AG04450 (cell line): ENCODE results near the gene ENPP6. TPM values are rescaled to one million over a fixed set of nuclear protein-coding genes. Genes with fewer than 3 reads are reported as not detected.

Source experiments
- CTCF ChIA-PET: fragments of 300-600, 350-600 bp; formaldehyde crosslinking; extraction: SDS; loops from one replicate; lab custom pipeline; 2022; ENCODE audit warnings: antibody characterized with exemption, inconsistent platforms; lab: Charles Lee
- POLR2A ChIA-PET: fragments of 350-600 bp; formaldehyde crosslinking; extraction: SDS; loops from one replicate; lab custom pipeline; 2021; ENCODE audit warnings: antibody characterized with exemption, inconsistent platforms; lab: Yijun Ruan, JAX
- DNase-seq: peaks from one replicate; pipeline ENCODE4 v3.0.0-alpha.2; 2011; ENCODE audit warnings: low read depth, low spot score
- H3K27ac ChIP-seq: one replicate; pipeline ENCODE4 v1.5.1; 2012; ENCODE audit warnings: low read depth, low read length, control low read depth
- H3K27me3 ChIP-seq: one replicate; pipeline ENCODE4 v1.6.0; 2012; ENCODE audit warnings: low read length; ENCODE audit not compliant: control insufficient read depth, insufficient read depth
- H3K4me3 ChIP-seq: 2 replicates; pipeline ENCODE4 v1.5.1; 2011; ENCODE audit warnings: mild to moderate bottlenecking, low read depth, low read length, control low read depth
- H3K9me3 ChIP-seq: 2 replicates; pipeline ENCODE4 v1.5.1; 2012; ENCODE audit warnings: low read length; ENCODE audit not compliant: control insufficient read depth, insufficient read depth
- polyA plus RNA-seq: library from polyadenylated mRNA; depleted of rRNA; stranded (reverse); fragments of >200 nt; gene quantifications from 2 replicates; pipeline ENCODE4 v1.2.3, GENCODE V29; 2011
- TF ChIP-seq, protein P1 (sequence below): IDR thresholded peaks from 2 replicates; pipeline ENCODE4 v1.5.1; 2011; ENCODE audit warnings: low read depth, low read length, control low read depth, inconsistent platforms

ENPP6 gene
- polyA plus RNA-seq, 1 experiment = 0.05 TPM

GRCh38 chr4:184096561-184097240, 121.0 kb downstream of the ENPP6 start:
- POLR2A ChIA-PET = interaction anchor here (0.8 kb wide), 1 partner anchor 107 kb away, joined by 3 read pairs; no protein-coding TSS in a partner anchor
- Histone ChIP-seq H3K27ac (no peak overlapping the region), H3K27me3 (no peaks in the 10 kb centered on the region), H3K9me3 (peaks cover 6% of the 10 kb centered on the region; the same call in 1 of the 2 replicates), H3K4me3 (peak overlapping the region; percentile 45)
- CTCF ChIA-PET = interaction anchor here (0.9 kb wide), 1 partner anchor 113 kb away, joined by 3 read pairs; no protein-coding TSS in a partner anchor
- TF ChIP-seq, protein P1, sequence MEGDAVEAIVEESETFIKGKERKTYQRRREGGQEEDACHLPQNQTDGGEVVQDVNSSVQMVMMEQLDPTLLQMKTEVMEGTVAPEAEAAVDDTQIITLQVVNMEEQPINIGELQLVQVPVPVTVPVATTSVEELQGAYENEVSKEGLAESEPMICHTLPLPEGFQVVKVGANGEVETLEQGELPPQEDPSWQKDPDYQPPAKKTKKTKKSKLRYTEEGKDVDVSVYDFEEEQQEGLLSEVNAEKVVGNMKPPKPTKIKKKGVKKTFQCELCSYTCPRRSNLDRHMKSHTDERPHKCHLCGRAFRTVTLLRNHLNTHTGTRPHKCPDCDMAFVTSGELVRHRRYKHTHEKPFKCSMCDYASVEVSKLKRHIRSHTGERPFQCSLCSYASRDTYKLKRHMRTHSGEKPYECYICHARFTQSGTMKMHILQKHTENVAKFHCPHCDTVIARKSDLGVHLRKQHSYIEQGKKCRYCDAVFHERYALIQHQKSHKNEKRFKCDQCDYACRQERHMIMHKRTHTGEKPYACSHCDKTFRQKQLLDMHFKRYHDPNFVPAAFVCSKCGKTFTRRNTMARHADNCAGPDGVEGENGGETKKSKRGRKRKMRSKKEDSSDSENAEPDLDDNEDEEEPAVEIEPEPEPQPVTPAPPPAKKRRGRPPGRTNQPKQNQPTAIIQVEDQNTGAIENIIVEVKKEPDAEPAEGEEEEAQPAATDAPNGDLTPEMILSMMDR = no peak
- DNase-seq = no peak

- TF ChIP-seq, protein P1 = no peak
- DNase-seq = no peak
- Histone ChIP-seq H3K27ac (no peak overlapping the region), H3K4me3 (no peak overlapping the region), H3K9me3 (peaks cover 6% of the 10 kb centered on the region; the same call in 1 of the 2 replicates), H3K27me3 (no peaks in the 10 kb centered on the region)
- ChIA-PET POLR2A (no interaction called here), CTCF (no interaction called here)
Measured at GRCh38 chr4:184094532-184095159, 123.0 kb downstream of the ENPP6 start.

- CTCF ChIA-PET = no interaction called here
- Histone ChIP-seq H3K4me3 (no peak overlapping the region), H3K27ac (no peak overlapping the region), H3K9me3 (no peaks in the 10 kb centered on the region), H3K27me3 (no peaks in the 10 kb centered on the region)
- TF ChIP-seq, protein P1 = no peak
- DNase-seq = no peak
- POLR2A ChIA-PET = no interaction called here
Measured at GRCh38 chr4:184091986-184092385, 125.7 kb downstream of the ENPP6 start.

GRCh38 chr4:184090571-184090970, 127.1 kb downstream of the ENPP6 start:
- no peak for DNase-seq
- Histone ChIP-seq H3K27me3 (no peaks in the 10 kb centered on the region), H3K27ac (no peak overlapping the region), H3K9me3 (no peaks in the 10 kb centered on the region), H3K4me3 (no peak overlapping the region)
- POLR2A ChIA-PET = no interaction called here
- CTCF ChIA-PET = interaction anchor here (0.6 to 1.1 kb wide), 2 partner anchors 144 to 251 kb away, joined by 3 read pairs; no protein-coding TSS in a partner anchor
- TF ChIP-seq, protein P1 = no peak

DNA sequence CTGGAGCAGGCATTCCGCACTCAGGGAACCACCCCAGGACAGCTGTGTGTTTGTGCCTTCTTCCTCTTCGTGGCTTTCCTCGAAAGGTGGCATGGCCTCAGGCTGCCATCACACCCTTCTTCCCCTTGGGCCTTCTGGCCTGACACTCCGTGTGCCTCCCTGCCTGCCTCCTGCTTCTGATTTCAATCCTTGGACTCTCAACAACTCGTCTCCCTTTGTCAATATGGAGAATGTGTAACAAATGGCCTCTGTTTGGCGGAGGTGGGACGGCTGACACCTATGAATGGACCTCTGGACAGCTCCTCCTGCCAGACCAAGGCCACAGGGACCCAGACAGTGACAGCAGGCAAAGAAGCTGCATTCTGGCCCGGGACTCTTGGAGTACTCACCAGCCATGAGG, 137.0 kb downstream of the ENPP6 start:
- no peaks in the 10 kb centered on the region for H3K9me3 ChIP-seq
- DNase-seq = no peak
- no peak overlapping the region for H3K4me3 ChIP-seq
- ChIA-PET CTCF (no interaction called here), POLR2A (no interaction called here)
- no peaks in the 10 kb centered on the region for H3K27me3 ChIP-seq
- no peak overlapping the region for H3K27ac ChIP-seq
- TF ChIP-seq, protein P1 = no peak
